ENCODE measurements around the gene TBX4.

DNA sequence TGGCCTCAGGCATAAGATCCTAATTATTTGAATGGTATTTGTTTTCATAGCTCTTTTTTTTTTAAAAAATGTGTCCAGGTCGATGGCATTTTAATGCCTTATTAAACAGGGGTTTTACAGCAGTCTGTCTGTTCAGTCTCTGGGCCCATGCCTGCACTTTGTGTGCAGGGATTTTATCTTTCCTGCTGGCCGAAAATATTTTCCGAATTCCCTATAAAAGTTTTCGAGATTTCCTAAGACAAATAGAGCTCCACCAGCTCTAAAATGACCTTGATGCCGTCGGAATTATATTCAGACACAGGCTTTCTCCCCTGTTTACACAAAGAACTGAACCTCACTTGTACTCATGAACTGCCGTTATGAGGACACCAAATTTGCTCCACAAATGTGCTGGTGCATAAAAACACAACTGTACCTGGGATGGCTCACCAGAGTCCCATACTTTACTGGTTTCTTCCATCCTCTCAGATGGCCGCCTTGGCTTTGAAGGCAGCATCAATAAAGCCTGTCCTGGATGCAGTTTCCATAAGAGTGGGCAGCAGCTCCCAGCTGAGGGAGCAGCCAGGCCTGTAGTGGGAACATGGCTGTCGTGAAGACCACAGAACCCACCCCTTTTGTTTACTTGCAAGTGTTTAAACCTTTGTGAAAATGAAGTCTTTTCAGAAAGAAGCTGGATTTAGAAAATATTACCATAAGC lies 44.9 kb downstream of the TBX4 start:
- TF ChIP-seq, protein P1, sequence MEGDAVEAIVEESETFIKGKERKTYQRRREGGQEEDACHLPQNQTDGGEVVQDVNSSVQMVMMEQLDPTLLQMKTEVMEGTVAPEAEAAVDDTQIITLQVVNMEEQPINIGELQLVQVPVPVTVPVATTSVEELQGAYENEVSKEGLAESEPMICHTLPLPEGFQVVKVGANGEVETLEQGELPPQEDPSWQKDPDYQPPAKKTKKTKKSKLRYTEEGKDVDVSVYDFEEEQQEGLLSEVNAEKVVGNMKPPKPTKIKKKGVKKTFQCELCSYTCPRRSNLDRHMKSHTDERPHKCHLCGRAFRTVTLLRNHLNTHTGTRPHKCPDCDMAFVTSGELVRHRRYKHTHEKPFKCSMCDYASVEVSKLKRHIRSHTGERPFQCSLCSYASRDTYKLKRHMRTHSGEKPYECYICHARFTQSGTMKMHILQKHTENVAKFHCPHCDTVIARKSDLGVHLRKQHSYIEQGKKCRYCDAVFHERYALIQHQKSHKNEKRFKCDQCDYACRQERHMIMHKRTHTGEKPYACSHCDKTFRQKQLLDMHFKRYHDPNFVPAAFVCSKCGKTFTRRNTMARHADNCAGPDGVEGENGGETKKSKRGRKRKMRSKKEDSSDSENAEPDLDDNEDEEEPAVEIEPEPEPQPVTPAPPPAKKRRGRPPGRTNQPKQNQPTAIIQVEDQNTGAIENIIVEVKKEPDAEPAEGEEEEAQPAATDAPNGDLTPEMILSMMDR (IDR thresholded peaks at IDR 0.05), result no peak
- TF ChIP-seq POLR2A (IDR thresholded peaks at IDR 0.05), result no peak

Measured in Peyer's patch (tissue), 4 donors.